RWPE2 (cell line): ENCODE data around the gene ZNF735.
"Not testable (repeated sequence)": the region's sequence is repeated elsewhere in the genome, so short reads cannot be mapped to it uniquely, and the experiment has no call there.

ENCODE experiments used
- ATAC-seq: fragments of 200-7000 bp; cut with Tn5 transposase; 3 replicates; pipeline ENCODE4 v1.9.1; 2021; ENCODE audit warnings: low read depth
- DNase-seq: peaks from one replicate; pipeline ENCODE4 v3.0.0-alpha.2; 2020; ENCODE audit warnings: low spot score
- H3K27ac ChIP-seq: fragments of 450-650 bp; 2 replicates; pipeline ENCODE4 v1.5.1; 2017; ENCODE audit warnings: mild to moderate bottlenecking; ENCODE audit not compliant: poor library complexity, severe bottlenecking
- H3K27me3 ChIP-seq: fragments of 250-450 bp; sonication (Bioruptor Pico); 2 replicates; pipeline ENCODE4 v1.5.1; 2021; ENCODE audit warnings: mild to moderate bottlenecking, moderate library complexity; ENCODE audit not compliant: insufficient read depth, poor library complexity, severe bottlenecking
- H3K36me3 ChIP-seq: fragments of 250-450 bp; sonication (Bioruptor Pico); 2 replicates; pipeline ENCODE4 v1.5.1; 2020; ENCODE audit warnings: low read depth, mild to moderate bottlenecking, moderate library complexity
- H3K4me1 ChIP-seq: fragments of 250-450 bp; sonication (Bioruptor Pico); 2 replicates; pipeline ENCODE4 v1.5.1; 2021; ENCODE audit warnings: mild to moderate bottlenecking, moderate library complexity; ENCODE audit not compliant: insufficient read depth, poor library complexity, severe bottlenecking
- H3K4me3 ChIP-seq: fragments of 250-450 bp; sonication (Bioruptor Pico); 2 replicates; pipeline ENCODE4 v1.5.1; 2021; ENCODE audit warnings: mild to moderate bottlenecking, moderate library complexity; ENCODE audit not compliant: severe bottlenecking
- H3K9me3 ChIP-seq: fragments of 250-450 bp; sonication (Bioruptor Pico); 2 replicates; pipeline ENCODE4 v1.5.1; 2021; ENCODE audit warnings: mild to moderate bottlenecking, moderate library complexity; ENCODE audit not compliant: severe bottlenecking
- CTCF ChIP-seq: fragments of 450-650 bp; IDR thresholded peaks from one replicate; pipeline ENCODE4 v1.5.1; 2017; ENCODE audit warnings: mild to moderate bottlenecking, moderate library complexity; ENCODE audit not compliant: poor library complexity, severe bottlenecking

Gene ZNF735

GRCh38 chr7:64206903-64207302, at the start of gene ZNF735:
TSS of gene ZNF735 (plus strand) at chr7:64207203. CDS start at chr7:64207203, 0 bp downstream.
- Histone ChIP-seq H3K9me3 (no peaks in the 10 kb centered on the region), H3K36me3 (no peaks in the 10 kb centered on the region), H3K4me1 (no peaks in the 10 kb centered on the region), H3K27ac (no peak within 1 kb of the TSS), H3K27me3 (no peaks in the 10 kb centered on the region), H3K4me3 (no peak within 1 kb of the TSS)
- DNase-seq (no peak), ATAC-seq (no peak)
- TF ChIP-seq CTCF = no peak

- not testable (repeated sequence) for H3K9me3 ChIP-seq, H3K27ac ChIP-seq, ATAC-seq, H3K36me3 ChIP-seq, H3K27me3 ChIP-seq, DNase-seq, H3K4me3 ChIP-seq, H3K4me1 ChIP-seq
Measured at GRCh38 chr7:64170974-64171373, 36.0 kb upstream of the ZNF735 start.

DNA sequence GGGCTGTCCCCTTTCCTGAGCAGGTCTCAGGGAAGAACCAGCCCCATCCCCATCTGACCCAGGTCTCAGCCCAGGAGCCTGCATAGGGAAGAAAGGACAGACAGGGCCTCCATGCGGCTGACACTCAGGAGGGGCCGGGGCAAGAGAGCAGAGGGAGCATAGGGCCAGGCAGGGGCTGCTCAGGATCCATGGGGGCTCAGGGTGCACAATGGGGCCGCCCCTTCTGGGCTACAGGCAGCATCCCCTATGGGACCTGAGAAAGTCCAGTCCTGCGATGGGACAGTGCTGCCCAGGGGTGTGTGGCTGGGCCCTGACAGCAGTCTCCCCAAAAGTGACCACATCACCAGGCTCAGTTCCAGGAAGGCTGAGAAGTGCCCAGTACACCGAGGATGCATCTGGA, 32.7 kb upstream of the ZNF735 start:
- H3K27ac ChIP-seq = no peak overlapping the region
- DNase-seq (no peak), ATAC-seq (no peak)

DNA sequence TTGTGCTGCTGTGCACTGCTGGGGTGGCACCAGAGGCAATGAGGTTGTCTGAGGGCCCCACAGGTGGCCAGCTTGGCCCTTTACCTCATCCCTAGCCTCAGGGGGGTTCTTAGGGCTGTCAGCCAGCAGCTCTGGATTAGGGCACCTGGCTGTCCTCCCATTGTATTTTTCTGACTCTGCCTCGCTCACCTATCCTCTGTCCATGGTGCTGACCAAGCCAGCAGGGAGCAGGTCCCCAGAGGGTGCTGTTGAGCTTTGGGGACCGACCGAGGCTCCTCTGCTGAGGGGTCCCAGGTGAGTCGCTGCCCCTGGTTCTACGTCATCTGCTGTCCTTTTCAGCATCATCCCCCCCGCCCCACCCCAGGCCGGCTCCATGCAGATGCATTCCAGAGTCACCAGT, 32.1 kb upstream of the ZNF735 start:
- Histone ChIP-seq H3K27me3 (no peaks in the 10 kb centered on the region), H3K27ac (no peak overlapping the region), H3K36me3 (no peaks in the 10 kb centered on the region), H3K4me3 (no peak overlapping the region), H3K4me1 (no peaks in the 10 kb centered on the region), H3K9me3 (peaks cover 5% of the 10 kb centered on the region)
- no peak for DNase-seq
- no peak for TF ChIP-seq CTCF
- no peak for ATAC-seq

More for the DNA sequence above, 32.7 kb upstream of the ZNF735 start:
- no peaks in the 10 kb centered on the region for H3K4me1 ChIP-seq
- peaks cover 5% of the 10 kb centered on the region for H3K9me3 ChIP-seq
- no peaks in the 10 kb centered on the region for H3K27me3 ChIP-seq
- TF ChIP-seq CTCF = no peak
- H3K4me3 ChIP-seq = no peak overlapping the region
- H3K36me3 ChIP-seq = no peaks in the 10 kb centered on the region

GRCh38 chr7:64180989-64181388, 26.0 kb upstream of the ZNF735 start:
- no peak for TF ChIP-seq CTCF
- no peak for DNase-seq
- no peak for ATAC-seq
- Histone ChIP-seq H3K4me3 (no peak overlapping the region), H3K9me3 (peaks cover 12% of the 10 kb centered on the region), H3K4me1 (no peaks in the 10 kb centered on the region), H3K36me3 (no peaks in the 10 kb centered on the region), H3K27me3 (no peaks in the 10 kb centered on the region), H3K27ac (no peak overlapping the region)
